GM13977 (cell line): ENCODE results near the gene MT1B.

ENCODE experiments used
- DNase-seq: peaks from one replicate; pipeline ENCODE4 v3.0.0; 2012; ENCODE audit warnings: low spot score
- CTCF ChIP-seq: IDR thresholded peaks from 2 replicates; pipeline ENCODE4 v1.5.1; 2012; ENCODE audit warnings: mild to moderate bottlenecking, control low read depth; ENCODE audit not compliant: insufficient read depth; ENCODE audit errors: extremely low read depth, missing control alignments
- in situ Hi-C: fragments of 300-500 bp; cut with MboI; formaldehyde crosslinking; loops from one replicate; pipeline ENCODE4 v1.12.0; 2022; ENCODE audit warnings: low sequenced_read_pairs, low pct_unique_long_range_greater_than_20kb, mixed read lengths, inconsistent platforms; ENCODE audit not compliant: unreplicated experiment

Gene MT1B

GRCh38 chr16:56700195-56700594, 48.5 kb downstream of the MT1B start:
- no peak for DNase-seq
- in situ Hi-C loops = loop anchor here (10.0 kb wide), 1 partner anchor 125 kb away; no protein-coding TSS in a partner anchor
- TF ChIP-seq CTCF = no peak

DNA sequence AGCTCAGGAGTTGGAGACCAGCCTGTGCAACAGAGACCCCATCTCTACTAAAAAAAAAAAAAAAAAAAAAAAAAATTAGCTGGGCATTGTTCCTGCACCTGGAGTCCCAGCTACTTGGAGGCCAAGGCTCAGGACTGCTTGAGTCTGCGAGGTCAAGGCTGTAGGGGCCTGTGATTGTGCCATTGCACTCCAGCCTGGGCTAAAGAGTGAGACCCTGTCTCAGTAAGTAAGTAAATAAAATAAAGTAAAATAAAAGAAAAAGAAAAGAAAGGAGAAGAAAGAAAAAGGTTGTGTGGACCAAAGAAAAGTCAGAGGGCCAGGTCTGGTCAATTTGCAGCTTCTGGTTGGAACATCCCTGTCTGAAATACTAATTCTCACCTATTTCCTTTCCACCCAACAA, 48.9 kb downstream of the MT1B start:
- no peak for DNase-seq
- TF ChIP-seq CTCF = no peak
- in situ Hi-C loops = loop anchor here (10.0 kb wide), 1 partner anchor 126 kb away; no protein-coding TSS in a partner anchor

- in situ Hi-C loops = loop anchor here (10.0 kb wide), 1 partner anchor 127 kb away; no protein-coding TSS in a partner anchor
- TF ChIP-seq CTCF = no peak
- no peak for DNase-seq
Measured at GRCh38 chr16:56701534-56701933, 49.8 kb downstream of the MT1B start.
